Stimulated activated CD4-positive, alpha-beta T cell treated with anti-CD3 and anti-CD28 coated beads, Interleukin-4, amount 100 ng/mL, for 48 hours (primary cell): Measurements from ENCODE around the gene MRTFB.

Experiments
- DNase-seq, 2 donors: peaks; one replicate each; pipeline ENCODE4 v3.0.0-alpha.2; 2020; ENCODE audit warnings: low read depth in 2 of 2

MRTFB gene

DNA sequence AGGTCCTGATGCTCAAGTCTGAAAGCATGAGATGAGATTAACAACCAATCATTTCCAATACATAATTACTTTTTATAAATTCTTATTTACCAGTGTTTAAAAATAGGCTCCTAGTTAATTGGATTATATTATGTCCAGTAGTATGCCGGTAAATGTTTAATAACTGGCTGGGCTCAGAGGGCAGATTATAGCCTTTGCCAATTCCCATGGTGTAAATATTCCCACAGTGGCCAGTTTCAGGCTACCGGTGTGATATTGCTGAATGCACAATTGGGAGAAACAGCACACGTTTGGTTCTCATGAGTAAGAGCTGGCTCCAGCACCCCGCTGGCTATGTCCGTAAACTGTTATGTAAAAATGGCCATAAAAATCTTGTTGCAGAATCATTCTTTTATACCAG, 167.6 kb downstream of the MRTFB start:
- no peak for DNase-seq

DNA sequence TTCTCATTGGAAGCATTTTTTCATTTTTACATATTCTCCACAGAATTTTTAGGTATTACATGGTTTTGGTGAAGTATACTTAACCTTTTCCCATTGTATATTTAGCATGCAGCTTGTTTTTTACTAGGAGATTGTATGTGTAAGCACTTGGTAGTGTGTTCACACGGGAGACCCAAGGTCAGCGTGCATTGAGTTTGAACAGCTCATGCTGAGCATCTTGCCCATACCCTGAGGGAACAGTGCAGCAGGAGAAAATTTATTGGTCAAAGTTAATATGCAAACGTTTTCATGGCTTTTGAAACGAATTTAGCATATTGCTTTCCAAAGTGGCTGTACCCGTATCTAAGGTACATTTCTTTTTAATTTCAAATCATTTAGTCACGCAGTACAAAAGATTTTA, 168.7 kb downstream of the MRTFB start:
- DNase-seq = no peak

DNA sequence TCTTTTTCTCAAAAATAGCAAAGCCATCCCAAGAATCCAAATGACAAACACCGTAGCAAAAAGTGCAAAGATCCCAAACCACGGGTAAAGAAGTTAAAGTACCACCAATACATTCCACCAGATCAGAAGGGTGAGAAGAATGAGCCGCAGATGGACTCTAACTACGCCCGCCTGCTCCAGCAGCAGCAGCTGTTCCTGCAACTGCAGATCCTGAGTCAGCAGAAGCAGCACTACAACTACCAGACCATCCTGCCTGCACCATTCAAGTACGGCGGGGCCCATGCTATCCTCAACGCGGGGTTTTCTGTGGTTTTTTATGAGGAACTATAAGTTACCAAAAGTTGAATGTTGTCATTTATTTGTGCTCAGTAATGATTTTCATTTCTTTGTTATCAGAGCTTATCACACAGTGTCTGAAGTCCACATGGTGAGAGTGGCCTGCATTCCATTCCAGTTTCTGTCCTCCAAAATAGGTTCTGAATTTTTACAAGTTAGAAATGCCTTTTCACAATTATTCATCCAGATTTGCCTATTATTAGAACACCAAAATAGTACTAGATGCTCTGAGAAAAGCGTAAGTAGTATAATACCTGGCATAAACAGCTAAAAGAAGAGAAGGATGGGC, 169.2 kb downstream of the MRTFB start:
- no peak for DNase-seq

DNA sequence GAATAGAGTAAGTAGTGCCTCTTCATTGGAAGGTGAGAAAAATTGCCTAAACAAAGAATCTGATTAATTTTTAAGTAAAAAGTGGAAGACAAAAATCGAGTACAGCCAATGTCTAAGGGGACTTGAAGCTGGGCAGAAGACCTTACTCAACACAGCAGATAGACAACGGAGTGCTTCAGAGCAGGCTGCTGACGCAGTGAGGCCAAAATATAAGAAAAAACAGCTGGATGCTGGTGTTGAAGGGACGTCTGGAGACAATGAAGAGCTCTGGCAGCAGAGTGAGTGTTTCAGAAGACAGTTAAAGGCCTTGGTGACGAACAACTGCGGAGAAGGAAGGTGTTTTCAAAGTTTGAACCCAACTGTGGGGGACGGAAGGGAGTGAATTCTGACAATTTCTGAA, 169.8 kb downstream of the MRTFB start:
- no peak for DNase-seq

DNA sequence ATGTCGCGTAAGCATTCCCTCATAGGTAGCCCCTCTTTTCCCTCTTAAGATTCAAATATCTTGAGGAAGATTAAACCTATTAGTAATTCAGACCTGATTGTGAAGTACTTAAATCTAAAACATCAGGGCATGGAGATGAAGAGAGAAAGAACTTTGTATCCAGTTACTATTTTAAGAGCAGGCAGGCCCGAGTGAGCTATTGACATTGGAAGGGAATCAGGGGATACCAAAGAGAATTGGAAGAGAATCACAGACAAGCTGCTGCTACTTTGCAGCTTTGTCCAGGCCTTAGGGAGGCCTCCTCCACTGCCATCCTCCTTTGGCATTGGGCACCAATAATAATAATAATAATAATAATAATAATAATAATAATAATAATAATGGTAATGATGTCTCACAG, 170.5 kb downstream of the MRTFB start:
- no peak for DNase-seq

DNA sequence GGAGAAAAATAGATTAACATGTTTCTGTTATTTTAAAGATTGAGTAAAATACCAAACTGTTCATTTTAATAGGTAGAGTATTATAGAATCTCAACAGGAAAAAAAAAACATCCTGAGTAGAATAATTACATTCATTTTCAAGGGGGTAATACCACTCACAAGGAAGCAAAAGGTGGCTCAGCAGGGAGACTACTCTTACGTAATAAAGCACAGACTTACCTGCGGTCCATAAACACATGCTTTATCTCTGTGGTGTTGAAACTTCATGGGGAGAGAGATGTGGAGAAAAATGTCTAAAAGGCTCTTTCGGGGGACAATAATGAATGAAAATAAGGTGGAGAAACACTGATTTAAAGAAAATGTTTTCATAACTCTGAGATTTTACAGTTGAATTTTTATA, 171.7 kb downstream of the MRTFB start:
- no peak for DNase-seq

DNA sequence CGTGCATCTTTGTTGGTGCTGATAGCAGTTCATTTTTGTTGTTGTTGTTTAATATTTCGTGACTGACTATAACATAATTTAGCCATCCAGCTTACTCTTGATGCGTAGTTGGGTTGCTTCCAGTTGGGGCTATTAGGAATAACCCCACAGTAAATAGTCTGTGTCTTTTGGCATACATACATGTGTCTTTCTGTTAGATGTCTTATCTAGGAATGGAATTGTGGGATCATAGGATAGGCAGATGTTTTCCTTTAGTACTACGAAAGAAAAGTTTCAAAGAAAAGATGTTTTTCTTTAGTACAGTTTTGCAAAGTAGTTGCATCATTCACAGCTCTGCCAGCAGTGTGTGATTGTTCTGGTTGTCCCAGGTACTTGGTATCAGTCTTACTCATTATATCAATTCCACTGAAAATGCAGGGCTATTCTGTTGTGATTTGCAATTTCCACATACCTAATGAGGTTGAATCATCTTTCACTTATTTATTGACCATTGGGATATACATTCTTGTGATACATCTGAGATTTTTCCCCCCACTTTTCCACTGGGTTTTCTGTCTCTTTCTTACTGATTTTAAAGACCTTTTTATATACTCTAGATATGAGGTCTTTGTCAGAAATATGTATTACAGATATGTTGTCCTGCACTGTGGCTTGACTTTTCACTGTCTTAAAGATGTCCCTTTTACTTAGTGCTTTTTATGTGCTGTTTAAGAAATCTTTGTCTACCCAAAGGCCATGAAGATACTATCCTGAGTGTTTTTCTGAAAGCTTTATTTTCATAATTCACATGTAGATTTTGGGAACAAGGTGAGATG, 173.3 kb downstream of the MRTFB start:
- DNase-seq = no peak

DNA sequence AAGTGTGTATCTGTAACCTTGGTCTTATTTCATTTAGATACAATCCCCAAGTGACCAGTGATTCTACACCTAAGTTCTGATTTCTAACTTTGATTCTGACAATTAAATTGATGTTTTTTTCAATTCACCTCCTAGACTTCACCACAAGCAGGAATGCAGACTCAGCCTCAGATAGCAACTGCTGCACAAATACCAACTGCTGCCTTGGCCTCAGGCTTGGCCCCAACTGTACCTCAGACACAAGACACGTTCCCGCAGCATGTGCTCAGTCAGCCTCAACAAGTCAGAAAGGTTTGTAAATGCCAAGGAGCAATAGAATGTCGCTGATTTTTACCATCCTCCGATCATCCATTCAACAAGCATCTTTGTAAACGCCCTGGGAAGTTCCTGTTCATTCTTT, 177.7 kb downstream of the MRTFB start:
- DNase-seq = no peak

DNA sequence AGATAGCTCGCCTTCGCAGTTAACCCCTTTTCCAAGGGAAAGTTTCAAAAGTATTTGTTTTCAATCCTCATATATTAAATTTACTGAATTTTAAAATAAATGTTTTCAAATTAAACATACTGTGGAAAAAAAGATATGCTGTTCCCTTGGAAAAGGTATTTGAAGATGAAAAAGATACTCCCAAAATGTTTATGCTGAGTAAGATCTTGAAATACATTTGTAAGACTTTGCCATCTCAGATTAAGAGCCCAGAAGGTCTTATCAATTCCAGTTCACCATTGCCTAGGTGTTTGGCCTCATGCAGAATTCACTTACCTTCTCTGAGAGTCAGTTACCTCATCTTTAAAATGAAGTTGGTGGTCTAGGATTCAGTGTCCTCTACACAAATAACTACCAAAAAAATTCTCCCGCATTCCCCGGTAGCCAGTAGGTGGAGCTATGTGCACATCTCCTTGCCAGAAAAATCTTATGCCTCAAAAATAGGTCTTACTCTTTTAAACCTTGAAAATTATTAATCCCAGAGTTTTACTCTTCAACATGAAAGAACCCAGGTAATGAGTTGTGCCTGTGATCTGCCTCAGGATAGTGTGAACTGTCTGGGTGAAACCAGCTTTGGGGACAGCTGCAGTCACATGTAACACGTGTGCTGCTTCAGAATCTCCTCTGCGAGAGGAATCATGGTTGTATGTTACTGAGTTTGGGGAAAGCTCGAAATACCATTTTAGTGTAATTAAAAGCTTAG, 178.3 kb downstream of the MRTFB start:
- DNase-seq = peak; percentile 10 to 22

DNA sequence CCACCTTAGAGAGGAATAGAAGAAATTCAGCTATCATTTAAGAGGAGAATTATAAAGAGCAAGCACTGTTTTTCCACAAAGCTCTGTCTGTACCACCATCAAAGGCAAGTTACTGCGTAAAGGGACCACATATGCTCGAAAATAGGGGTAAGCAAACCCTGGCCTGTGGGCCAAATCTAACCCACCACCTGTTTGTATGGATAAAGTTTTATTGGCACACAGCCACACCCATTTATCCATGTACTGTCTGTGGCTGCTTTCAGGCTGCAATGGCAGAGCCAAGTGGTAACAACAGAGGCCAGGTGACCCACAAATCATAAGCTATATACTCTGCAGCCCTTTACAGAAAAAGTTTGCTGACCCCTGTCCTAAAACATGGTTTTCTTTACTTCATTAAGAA, 180.3 kb downstream of the MRTFB start:
- no peak for DNase-seq

DNA sequence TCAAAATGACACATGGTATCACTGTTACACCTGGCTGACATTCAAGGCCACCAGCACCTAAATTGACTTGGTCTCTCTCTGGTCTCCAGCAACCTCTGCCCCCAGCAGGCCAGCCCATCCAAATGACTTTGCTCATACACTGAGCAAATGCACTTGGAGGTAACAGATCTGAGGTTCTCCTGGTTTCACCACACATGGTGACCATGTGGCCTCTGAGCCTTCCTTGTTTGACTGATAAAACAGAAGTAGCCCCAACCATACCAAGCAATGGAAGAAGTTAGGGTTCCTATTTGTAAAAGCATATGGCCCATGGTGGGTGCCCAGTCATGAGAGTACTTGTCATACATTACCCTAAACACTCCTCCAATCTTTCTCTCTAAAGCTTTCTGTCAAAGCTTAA, 181.7 kb downstream of the MRTFB start:
- no peak for DNase-seq

DNA sequence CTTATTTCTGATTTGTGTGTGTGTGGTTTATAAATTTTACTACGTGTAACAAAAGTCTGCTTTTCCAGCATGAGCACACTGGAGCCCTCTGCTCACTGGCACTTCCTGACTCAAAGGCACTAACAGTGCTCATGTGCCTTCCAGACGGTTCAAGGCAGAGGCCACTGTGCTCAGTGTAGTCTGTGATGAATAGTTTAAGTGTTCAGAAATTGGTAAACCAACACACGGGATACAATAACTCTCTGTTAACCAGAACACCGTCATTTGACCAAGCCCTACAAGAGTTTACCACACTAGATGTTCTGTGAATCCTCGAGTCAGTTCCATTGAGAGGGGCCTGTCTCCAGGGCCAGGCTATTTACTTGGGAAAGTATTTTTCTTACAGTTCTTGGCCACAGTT, 191.9 kb downstream of the MRTFB start:
- DNase-seq = no peak

DNA sequence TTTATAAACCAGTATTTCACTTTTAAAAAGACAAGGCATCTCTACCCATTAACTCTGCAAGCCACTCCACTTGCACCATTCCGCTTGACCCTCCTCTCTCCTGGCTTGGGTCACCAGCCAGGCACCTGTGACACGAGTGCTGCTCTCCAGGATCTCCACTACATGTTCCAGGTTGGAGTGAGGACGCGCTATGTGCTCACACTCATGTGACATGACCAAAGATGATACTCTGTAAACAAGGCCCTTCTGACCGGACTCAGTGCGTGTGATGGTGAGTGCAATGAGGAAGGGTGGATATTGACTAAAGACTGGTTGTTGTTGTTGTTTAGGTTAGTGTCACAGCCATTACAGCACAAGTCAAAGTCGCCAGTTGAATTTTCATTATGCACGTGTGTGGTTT, 192.7 kb downstream of the MRTFB start:
- DNase-seq = no peak

DNA sequence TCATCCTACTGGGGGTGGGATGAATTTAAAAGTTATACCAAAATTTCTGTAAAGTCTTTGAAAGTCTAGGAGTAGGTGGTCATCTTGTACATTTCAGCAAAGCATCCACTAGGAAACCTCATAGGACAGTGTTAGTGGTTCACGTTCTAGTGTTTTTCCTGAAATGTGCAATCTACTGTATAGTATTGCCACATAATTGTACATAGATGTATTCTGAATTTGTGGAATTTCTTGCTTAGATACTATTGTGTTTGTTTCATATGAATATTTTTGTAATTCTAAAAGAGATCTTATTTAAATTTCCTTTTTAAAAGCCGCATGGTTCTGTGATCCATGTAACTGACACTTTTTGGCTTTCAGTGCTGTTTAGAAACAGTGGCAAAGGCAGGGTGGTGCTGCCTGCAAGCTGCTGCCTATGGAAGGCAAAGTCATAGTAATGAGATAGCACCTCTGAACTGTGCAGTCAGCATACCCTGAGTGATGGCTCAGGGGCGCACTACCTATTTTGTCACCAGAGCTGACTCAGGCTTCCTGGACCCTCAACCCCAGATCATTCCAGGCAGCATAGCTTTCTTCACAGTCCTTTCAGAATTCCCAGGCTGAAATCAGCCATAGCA, 193.3 kb downstream of the MRTFB start:
- no peak for DNase-seq

DNA sequence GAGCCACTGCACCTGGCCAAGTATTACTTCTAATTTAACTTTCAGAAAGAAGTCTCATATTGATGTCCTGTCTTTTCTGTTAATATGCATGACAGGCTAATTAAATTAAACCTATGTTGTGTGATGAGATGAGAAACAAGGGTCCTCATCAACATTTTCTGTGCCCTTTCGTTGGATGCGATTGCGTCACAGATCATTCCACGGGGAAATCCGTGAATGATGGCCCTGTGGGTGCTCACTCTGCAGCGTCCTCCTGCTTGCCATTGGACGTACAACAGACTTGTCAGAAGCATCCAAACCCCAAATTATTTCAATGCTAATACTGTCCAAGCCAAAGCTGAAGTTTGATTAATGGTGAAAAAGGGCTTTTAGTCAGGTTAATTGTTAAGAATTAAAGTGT, 197.0 kb downstream of the MRTFB start:
- no peak for DNase-seq

DNA sequence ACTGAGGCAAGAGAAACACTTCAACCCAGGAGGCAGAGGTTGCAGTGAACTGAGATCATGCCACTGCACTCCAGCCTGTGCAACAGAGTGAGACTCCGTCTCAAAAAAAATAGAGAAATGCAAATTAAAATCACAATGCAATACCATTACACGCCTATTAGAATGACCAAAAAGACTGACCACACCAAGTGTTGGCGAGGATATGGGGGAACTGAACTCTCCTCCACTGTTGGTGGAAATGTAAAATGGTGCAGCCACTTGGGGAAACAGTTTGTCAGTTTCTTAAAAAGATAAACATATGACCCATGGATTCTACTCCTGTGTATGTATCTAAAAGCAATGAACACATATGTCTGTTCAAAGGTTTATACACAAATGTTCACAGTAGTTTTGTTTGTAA, 204.8 kb downstream of the MRTFB start:
- DNase-seq = no peak

DNA sequence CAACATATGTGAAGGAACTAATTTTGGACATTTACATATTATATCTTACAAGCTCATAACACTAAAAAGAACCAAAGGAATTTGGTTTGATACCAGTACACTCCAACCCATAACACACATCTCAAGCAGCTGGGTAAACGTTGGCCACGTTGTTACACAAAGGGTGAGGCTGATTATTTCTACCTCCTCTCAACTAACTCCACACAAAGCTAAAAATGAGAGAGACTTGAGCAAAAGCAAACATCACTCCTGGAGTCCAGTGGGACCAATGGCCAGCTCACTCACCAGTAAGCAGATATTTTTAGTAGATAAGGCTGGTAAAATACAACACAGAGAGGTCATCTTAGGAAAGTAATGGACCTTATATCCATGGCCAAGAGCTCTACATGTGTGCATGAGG, 207.6 kb downstream of the MRTFB start:
- no peak for DNase-seq

DNA sequence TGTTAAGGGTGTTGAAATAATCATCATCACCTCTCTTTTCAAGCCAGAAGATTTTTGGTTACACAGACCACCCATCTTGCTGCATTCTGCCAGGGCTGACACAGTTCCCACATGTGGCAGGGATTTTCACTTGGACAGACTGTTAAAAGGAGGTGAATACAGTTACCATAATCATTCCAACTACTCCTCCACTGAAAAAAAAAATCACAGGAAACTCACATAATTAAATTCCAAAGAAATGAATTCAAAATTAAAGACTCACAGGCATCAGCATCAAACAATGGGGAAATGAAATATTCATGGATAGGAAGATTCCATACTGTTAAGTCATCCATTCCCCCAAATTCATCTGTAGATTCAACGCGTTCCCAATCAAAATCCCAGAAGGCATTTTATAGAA, 209.4 kb downstream of the MRTFB start:
- DNase-seq = no peak

DNA sequence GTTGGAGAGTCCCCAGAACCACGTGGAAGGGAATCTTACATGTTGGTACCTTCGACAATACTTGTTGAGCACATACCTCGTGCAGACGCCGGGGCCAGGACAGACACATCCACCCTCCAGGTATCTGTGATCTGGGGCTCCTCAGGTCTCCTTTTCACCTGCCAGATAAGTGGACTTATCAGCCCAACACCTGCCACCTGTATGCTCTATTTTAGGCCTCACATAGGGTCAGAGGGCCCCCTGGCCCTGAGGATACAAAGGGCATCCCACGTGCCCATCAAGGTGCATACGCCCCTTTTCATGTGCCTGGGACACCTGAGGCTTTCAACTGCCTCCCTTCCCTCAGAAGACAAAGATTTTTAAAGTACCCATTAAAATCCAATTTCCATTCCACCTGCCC, 212.7 kb downstream of the MRTFB start:
- DNase-seq = no peak

DNA sequence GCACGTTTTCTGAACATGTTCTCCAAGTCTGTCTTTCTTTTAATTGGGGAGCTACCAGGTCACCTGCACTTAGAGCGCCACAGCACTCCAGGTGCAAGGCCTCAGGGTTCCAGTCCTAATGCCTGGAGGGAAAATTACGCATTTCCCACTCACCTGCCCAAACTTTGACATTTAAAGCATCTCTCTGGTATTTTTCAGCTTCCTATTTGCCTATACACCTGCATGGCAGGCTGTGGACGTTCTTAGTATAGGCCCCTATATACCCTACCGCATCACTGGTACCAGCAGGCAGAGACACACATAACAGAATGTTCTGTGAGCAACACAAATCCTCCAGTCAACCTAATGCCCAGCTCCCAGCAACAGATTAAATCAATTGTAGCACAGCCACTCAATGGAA, 213.3 kb downstream of the MRTFB start:
- DNase-seq = no peak

DNA sequence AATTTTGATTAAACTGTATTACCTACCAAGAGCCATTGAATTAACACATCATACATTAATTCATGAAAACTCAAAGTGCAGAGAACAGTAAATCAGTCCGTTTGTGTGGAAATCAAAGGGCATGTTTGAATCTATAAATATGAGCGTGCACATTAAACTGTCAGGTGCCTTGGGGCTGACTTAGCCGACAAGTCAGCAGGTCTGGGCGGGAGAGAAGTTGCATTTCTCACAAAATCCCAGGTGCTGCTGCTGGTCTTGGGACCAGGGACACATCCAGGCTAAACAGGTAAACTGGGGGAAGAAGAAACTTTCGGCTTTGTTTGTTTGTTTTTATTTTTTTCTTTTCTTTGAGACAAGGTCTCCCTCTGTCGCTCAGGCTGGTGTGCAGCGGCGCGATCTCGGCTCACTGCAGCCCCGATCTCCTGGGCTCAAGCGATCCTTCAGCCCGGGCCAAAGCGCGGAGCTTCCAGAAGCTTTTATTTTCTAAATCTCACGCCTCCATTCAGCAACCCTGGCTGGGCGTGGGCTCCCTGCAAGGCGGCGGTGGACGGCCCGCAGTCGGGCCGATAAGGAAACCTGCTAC, 213.9 kb downstream of the MRTFB start:
- no peak for DNase-seq
